HCT116 (cell line): ENCODE measurements around the gene PDLIM5. TPM values are rescaled to one million over a fixed set of nuclear protein-coding genes. Genes with fewer than 3 reads are reported as not detected.

Experiments used
- ATAC-seq: fragments of 200-7000 bp; cut with Tn5 transposase; 2 replicates; pipeline ENCODE4 v1.9.1; 2020; ENCODE audit warnings: mild to moderate bottlenecking, moderate library complexity
- BruUV-seq: library from RNA; stranded (reverse); fragments of 400-500 nt; replicated peaks from 2 replicates; lab custom pipeline; 2021; lab: Mats Ljungman, UMichigan
- CTCF ChIA-PET: fragments of 300-600 bp; sonication (Branson Sonifier 250); formaldehyde crosslinking; loops from one replicate; lab custom pipeline; 2021; ENCODE audit warnings: antibody characterized with exemption; lab: Charles Lee
- POLR2A ChIA-PET: fragments of 300-600, 350-600 bp; sonication (Branson Sonifier 250); formaldehyde crosslinking; loops from one replicate; lab custom pipeline; 2021; ENCODE audit warnings: antibody characterized with exemption; lab: Charles Lee
- RAD21 ChIA-PET, 2 experiments: fragments of 300-600 bp; sonication (Branson Sonifier 250); formaldehyde crosslinking; loops; one replicate each; lab custom pipeline; 2023; ENCODE audit warnings: low total read pairs in 2 of 2; ENCODE audit not compliant: uncharacterized antibody in 2 of 2, unreplicated experiment in 2 of 2, low non-redundant PET in 1 of 2; lab: Charles Lee
- DNase-seq: peaks from one replicate; pipeline ENCODE4 v3.0.0-alpha.2; 2010; ENCODE audit warnings: low read depth, low spot score
- H2AFZ ChIP-seq: fragments of 200-600 bp; shearing (Covaris generic), sonication (generic); 2 replicates; pipeline ENCODE4 v1.6.1; 2017; ENCODE audit warnings: low read depth, mixed run types, mixed read lengths, antibody characterized with exemption, low read length; ENCODE audit not compliant: poor library complexity, severe bottlenecking
- H3K27ac ChIP-seq: 2 replicates; pipeline ENCODE4 v1.5.1; 2012; ENCODE audit warnings: low read depth, low read length
- H3K27me3 ChIP-seq: fragments of 200-600 bp; sonication (generic); 2 replicates; pipeline ENCODE4 v1.6.1; 2016; ENCODE audit warnings: mixed run types, low read length, mixed read lengths; ENCODE audit not compliant: insufficient read depth
- H3K36me3 ChIP-seq, 2 experiments: fragments of 200-500 bp in 1 of 2; fragments of 200-600 bp in 1 of 2; sonication (Bioruptor generic) in 1 of 2; sonication (generic) in 1 of 2; 2 replicates each; pipeline versions ENCODE4 v1.5.1 to v1.6.1; 2014 to 2016; ENCODE audit warnings: low read length in 2 of 2, inconsistent platforms in 1 of 2, mixed read lengths in 1 of 2, mixed run types in 1 of 2; ENCODE audit not compliant: insufficient read depth in 2 of 2, control insufficient read depth in 1 of 2
- H3K4me1 ChIP-seq, 2 experiments: fragments of 200-600 bp in 1 of 2; sonication (generic) in 1 of 2; 2 replicates each; pipeline versions ENCODE4 v1.5.1 to v1.6.1; 2012 to 2017; ENCODE audit warnings: low read length in 2 of 2, inconsistent platforms in 1 of 2, mild to moderate bottlenecking in 1 of 2, mixed read lengths in 1 of 2, mixed run types in 1 of 2, moderate library complexity in 1 of 2; ENCODE audit not compliant: insufficient read depth in 2 of 2, control insufficient read depth in 1 of 2
- H3K4me2 ChIP-seq: fragments of 200-600 bp; sonication (generic); 2 replicates; pipeline ENCODE4 v1.6.1; 2017; ENCODE audit warnings: mixed run types, low read length, mixed read lengths
- H3K4me3 ChIP-seq, 2 experiments: fragments of 200-600 bp in 1 of 2; sonication (generic) in 1 of 2; replicated peaks in 1 of 2; 2 replicates each; pipeline ENCODE4 v1.5.1; 2011 to 2016; ENCODE audit warnings: low read length in 2 of 2, control low read depth in 1 of 2, low read depth in 1 of 2, mild to moderate bottlenecking in 1 of 2, mixed read lengths in 1 of 2, mixed run types in 1 of 2
- H3K79me2 ChIP-seq: fragments of 200-600 bp; sonication (generic); 2 replicates; pipeline ENCODE4 v1.6.1; 2017; ENCODE audit warnings: mild to moderate bottlenecking, mixed run types, low read length, moderate library complexity, mixed read lengths; ENCODE audit not compliant: insufficient read depth
- H3K9ac ChIP-seq: fragments of 200-600 bp; sonication (generic); 2 replicates; pipeline ENCODE4 v1.6.1; 2016; ENCODE audit warnings: low read length, mixed read lengths
- H3K9me2 ChIP-seq: fragments of 200-600 bp; sonication (generic), shearing (Covaris generic); 2 replicates; pipeline ENCODE4 v1.6.1; 2017; ENCODE audit warnings: mixed run types, mild to moderate bottlenecking, moderate library complexity; ENCODE audit not compliant: insufficient read depth
- H3K9me3 ChIP-seq, 2 experiments: fragments of 200-500 bp in 1 of 2; fragments of 200-600 bp in 1 of 2; sonication (Bioruptor generic) in 1 of 2; sonication (generic) in 1 of 2; 2 replicates each; pipeline ENCODE4 v1.6.1; 2014 to 2017; ENCODE audit warnings: low read length in 2 of 2, mixed read lengths in 2 of 2, inconsistent platforms in 1 of 2, low read depth in 1 of 2, mild to moderate bottlenecking in 1 of 2, mixed run types in 1 of 2, moderate library complexity in 1 of 2; ENCODE audit not compliant: control insufficient read depth in 1 of 2, insufficient read depth in 1 of 2
- H4K20me1 ChIP-seq: fragments of 200-600 bp; sonication (generic), shearing (Covaris generic); 2 replicates; pipeline ENCODE4 v1.6.1; 2017; ENCODE audit warnings: mixed run types, mild to moderate bottlenecking, moderate library complexity; ENCODE audit not compliant: insufficient read depth
- CBX3 ChIP-seq: IDR thresholded peaks from 2 replicates; pipeline ENCODE4 v1.6.1; 2012; ENCODE audit warnings: low read depth
- EGR1 ChIP-seq: IDR thresholded peaks from 2 replicates; pipeline ENCODE4 v1.6.1; 2012; ENCODE audit warnings: low read depth
- FOSL1 ChIP-seq: IDR thresholded peaks from 2 replicates; pipeline ENCODE4 v1.6.1; 2012; ENCODE audit warnings: low read depth
- JUND ChIP-seq: IDR thresholded peaks from 2 replicates; pipeline ENCODE4 v1.6.1; 2012
- POLR2AphosphoS5 ChIP-seq: IDR thresholded peaks from 2 replicates; pipeline ENCODE4 v1.6.1; 2011; ENCODE audit warnings: mild to moderate bottlenecking, low read depth, low read length, moderate library complexity
- RAD21 ChIP-seq: IDR thresholded peaks from 2 replicates; pipeline ENCODE4 v1.6.1; 2012; ENCODE audit warnings: low read depth, mild to moderate bottlenecking
- SIN3A ChIP-seq: IDR thresholded peaks from 2 replicates; pipeline ENCODE4 v1.6.1; 2012; ENCODE audit warnings: low read depth
- SRF ChIP-seq: IDR thresholded peaks from 2 replicates; pipeline ENCODE4 v1.6.1; 2012; ENCODE audit warnings: low read depth
- TCF7L2 ChIP-seq: IDR thresholded peaks from 2 replicates; pipeline ENCODE4 v1.7.0; 2011; ENCODE audit warnings: borderline replicate concordance, inconsistent platforms; ENCODE audit not compliant: insufficient read depth, insufficient read length; ENCODE audit errors: extremely low read depth
- ZNF274 ChIP-seq: fragments of 200-500 bp; sonication (Bioruptor generic); IDR thresholded peaks from 2 replicates; pipeline ENCODE4 v1.6.1; 2014; ENCODE audit warnings: mild to moderate bottlenecking, low read depth, low read length, inconsistent platforms
- intact Hi-C: fragments of 100-400 bp; cut with micrococcal nuclease; formaldehyde crosslinking; loops from 2 replicates; pipeline ENCODE4 v1.10.0; 2022
- total RNA-seq: library from RNA; stranded (reverse); gene quantifications from one replicate; pipeline ENCODE4 v1.2.1, GENCODE V29; 2021; ENCODE audit not compliant: unreplicated experiment
- TF ChIP-seq, protein P1 (sequence below): IDR thresholded peaks from 2 replicates; pipeline ENCODE4 v1.6.1; 2012
- TF ChIP-seq, protein P2 (sequence below): IDR thresholded peaks from 2 replicates; pipeline ENCODE4 v1.6.1; 2011; ENCODE audit warnings: mild to moderate bottlenecking, low read length, moderate library complexity; ENCODE audit not compliant: insufficient replicate concordance; ENCODE audit errors: extremely low read depth
- TF ChIP-seq, protein P3 (sequence below): IDR thresholded peaks from 2 replicates; pipeline ENCODE4 v1.6.1; 2012; ENCODE audit warnings: low read depth

The PDLIM5 gene
- total RNA-seq, 1 experiment from 2014 or later: 130 TPM

DNA sequence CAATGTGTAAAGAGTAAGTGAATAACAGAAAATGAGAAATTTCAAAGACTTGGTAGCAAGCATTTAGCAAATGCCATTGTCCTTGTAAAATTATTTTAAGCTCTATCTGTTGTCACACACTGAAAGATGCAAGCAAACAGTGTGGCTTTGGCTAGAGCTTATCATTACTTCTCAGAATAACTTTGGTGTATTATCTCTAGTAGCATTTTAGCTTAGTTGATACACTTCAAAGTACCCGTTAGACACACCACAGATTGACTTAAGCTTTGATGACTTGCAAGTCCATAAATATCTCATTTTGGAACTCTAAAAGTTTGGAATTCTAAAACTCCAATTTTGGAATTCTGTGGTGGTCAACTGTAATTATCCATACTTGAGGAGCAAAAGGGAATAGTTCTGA is 98.6 kb downstream of the PDLIM5 start:
- intact Hi-C loops: no loop called here
- TF ChIP-seq ZNF274 (no peak), TCF7L2 (no peak), RAD21 (no peak), JUND (no peak), SRF (no peak), EGR1 (no peak), CBX3 (no peak), SIN3A (no peak), FOSL1 (no peak), POLR2AphosphoS5 (no peak)
- TF ChIP-seq, protein P1, sequence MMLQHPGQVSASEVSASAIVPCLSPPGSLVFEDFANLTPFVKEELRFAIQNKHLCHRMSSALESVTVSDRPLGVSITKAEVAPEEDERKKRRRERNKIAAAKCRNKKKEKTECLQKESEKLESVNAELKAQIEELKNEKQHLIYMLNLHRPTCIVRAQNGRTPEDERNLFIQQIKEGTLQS: no peak
- TF ChIP-seq, protein P2, sequence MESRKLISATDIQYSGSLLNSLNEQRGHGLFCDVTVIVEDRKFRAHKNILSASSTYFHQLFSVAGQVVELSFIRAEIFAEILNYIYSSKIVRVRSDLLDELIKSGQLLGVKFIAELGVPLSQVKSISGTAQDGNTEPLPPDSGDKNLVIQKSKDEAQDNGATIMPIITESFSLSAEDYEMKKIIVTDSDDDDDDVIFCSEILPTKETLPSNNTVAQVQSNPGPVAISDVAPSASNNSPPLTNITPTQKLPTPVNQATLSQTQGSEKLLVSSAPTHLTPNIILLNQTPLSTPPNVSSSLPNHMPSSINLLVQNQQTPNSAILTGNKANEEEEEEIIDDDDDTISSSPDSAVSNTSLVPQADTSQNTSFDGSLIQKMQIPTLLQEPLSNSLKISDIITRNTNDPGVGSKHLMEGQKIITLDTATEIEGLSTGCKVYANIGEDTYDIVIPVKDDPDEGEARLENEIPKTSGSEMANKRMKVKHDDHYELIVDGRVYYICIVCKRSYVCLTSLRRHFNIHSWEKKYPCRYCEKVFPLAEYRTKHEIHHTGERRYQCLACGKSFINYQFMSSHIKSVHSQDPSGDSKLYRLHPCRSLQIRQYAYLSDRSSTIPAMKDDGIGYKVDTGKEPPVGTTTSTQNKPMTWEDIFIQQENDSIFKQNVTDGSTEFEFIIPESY: no peak
- TF ChIP-seq, protein P3, sequence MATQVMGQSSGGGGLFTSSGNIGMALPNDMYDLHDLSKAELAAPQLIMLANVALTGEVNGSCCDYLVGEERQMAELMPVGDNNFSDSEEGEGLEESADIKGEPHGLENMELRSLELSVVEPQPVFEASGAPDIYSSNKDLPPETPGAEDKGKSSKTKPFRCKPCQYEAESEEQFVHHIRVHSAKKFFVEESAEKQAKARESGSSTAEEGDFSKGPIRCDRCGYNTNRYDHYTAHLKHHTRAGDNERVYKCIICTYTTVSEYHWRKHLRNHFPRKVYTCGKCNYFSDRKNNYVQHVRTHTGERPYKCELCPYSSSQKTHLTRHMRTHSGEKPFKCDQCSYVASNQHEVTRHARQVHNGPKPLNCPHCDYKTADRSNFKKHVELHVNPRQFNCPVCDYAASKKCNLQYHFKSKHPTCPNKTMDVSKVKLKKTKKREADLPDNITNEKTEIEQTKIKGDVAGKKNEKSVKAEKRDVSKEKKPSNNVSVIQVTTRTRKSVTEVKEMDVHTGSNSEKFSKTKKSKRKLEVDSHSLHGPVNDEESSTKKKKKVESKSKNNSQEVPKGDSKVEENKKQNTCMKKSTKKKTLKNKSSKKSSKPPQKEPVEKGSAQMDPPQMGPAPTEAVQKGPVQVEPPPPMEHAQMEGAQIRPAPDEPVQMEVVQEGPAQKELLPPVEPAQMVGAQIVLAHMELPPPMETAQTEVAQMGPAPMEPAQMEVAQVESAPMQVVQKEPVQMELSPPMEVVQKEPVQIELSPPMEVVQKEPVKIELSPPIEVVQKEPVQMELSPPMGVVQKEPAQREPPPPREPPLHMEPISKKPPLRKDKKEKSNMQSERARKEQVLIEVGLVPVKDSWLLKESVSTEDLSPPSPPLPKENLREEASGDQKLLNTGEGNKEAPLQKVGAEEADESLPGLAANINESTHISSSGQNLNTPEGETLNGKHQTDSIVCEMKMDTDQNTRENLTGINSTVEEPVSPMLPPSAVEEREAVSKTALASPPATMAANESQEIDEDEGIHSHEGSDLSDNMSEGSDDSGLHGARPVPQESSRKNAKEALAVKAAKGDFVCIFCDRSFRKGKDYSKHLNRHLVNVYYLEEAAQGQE: no peak
- no peak for DNase-seq
- Histone ChIP-seq H3K27ac (0 out of 2 replicates have a peak overlapping the region, but pooled peaks have one; percentile 12), H3K79me2 (peaks cover 19% of the 10 kb centered on the region; the same call in 1 of the 2 replicates), H3K27me3 (no peaks in the 10 kb centered on the region), H3K9ac (no peak overlapping the region), H3K4me3 (no peak overlapping the region), H3K4me2 (no peak overlapping the region), H3K36me3 (peaks cover 0 to 8% of the 10 kb centered on the region in 2 experiments; a peak in 1 of 4 replicates), H4K20me1 (no peaks in the 10 kb centered on the region), H3K9me2 (no peaks in the 10 kb centered on the region), H2AFZ (no peak overlapping the region), H3K4me1 (peaks cover 46% of the 10 kb centered on the region in 2 experiments), H3K9me3 (no peaks in the 10 kb centered on the region)
- no TSS peak for BruUV-seq
- no peak for ATAC-seq
- ChIA-PET CTCF (no interaction called here), POLR2A (no interaction called here), RAD21 (no interaction called here)
